ENCODE measurements around the gene HOXA10. TPM values are rescaled to one million over a fixed set of nuclear protein-coding genes. Genes with fewer than 3 reads are reported as not detected.
A peak's percentile ranks its signal among the peaks of the same experiment; 100 is the strongest.

Gene HOXA10
- total RNA-seq, 1 experiment from 2014 or later = not detected

GRCh38 chr7:27148756-27149641 is 25.1 kb downstream of the HOXA10 start:
- Histone ChIP-seq H3K4me3 (peak overlapping the region; percentile 45; the same call in 1 of the 2 replicates), H3K79me2 (ENCODE audit: low read depth) (no peaks in the 10 kb centered on the region), H3K4me2 (peak overlapping the region; percentile 70), H3K9me3 (ENCODE audit: insufficient read depth, low read depth) (no peaks in the 10 kb centered on the region), H3K4me1 (replicated peaks; ENCODE audit: insufficient read depth) (0 out of 2 replicates have a peak, but pooled peaks cover 11% of the 10 kb centered on the region), H2AFZ (no peak overlapping the region), H3K27me3 (ENCODE audit: insufficient read depth, low read depth) (no peaks in the 10 kb centered on the region), H4K20me1 (ENCODE audit: insufficient read depth) (no peaks in the 10 kb centered on the region), H3K27ac (no peak overlapping the region), H3K9me2 (ENCODE audit: insufficient read depth) (no peaks in the 10 kb centered on the region), H3F3A (ENCODE audit: insufficient read depth, low read depth) (0 out of 2 replicates have a peak, but pooled peaks cover 4% of the 10 kb centered on the region), H3K36me3 (ENCODE audit: low read depth) (no peaks in the 10 kb centered on the region)
- ChIA-PET POLR2A (ENCODE audit: unreplicated experiment) (interaction anchor here (0.6 kb wide), 1 partner anchor 561 kb away, joined by 3 read pairs; no protein-coding TSS in a partner anchor), CTCF (no interaction called here)
- no peak for DNase-seq
- TF ChIP-seq EZH2 (IDR thresholded peaks at IDR 0.05; ENCODE audit: low read depth) (no peak), CTCF (conservative IDR thresholded peaks at IDR 0.05) (no peak)
- no TSS peak for BruUV-seq (replicated peaks)
- intact Hi-C loops (cut with micrococcal nuclease; ENCODE audit: unreplicated experiment) = no loop called here

GRCh38 chr7:27148031-27148755 is 25.9 kb downstream of the HOXA10 start:
- Histone ChIP-seq H3K4me2 (peak overlapping the region; percentile 55), H3K9me2 (ENCODE audit: insufficient read depth) (no peaks in the 10 kb centered on the region), H3K36me3 (ENCODE audit: low read depth) (no peaks in the 10 kb centered on the region), H4K20me1 (ENCODE audit: insufficient read depth) (no peaks in the 10 kb centered on the region), H3K27ac (no peak overlapping the region), H2AFZ (peak overlapping the region; percentile 73), H3K27me3 (ENCODE audit: insufficient read depth, low read depth) (no peaks in the 10 kb centered on the region), H3K9me3 (ENCODE audit: insufficient read depth, low read depth) (no peaks in the 10 kb centered on the region), H3F3A (ENCODE audit: insufficient read depth, low read depth) (0 out of 2 replicates have a peak, but pooled peaks cover 4% of the 10 kb centered on the region), H3K4me3 (peak overlapping the region; percentile 35; the same call in 1 of the 2 replicates), H3K79me2 (ENCODE audit: low read depth) (no peaks in the 10 kb centered on the region), H3K4me1 (replicated peaks; ENCODE audit: insufficient read depth) (0 out of 2 replicates have a peak, but pooled peaks cover 11% of the 10 kb centered on the region)
- intact Hi-C loops (cut with micrococcal nuclease; ENCODE audit: unreplicated experiment) = no loop called here
- peak in 1 of 2 experiments; percentile 41 for DNase-seq
- ChIA-PET CTCF (no interaction called here), POLR2A (ENCODE audit: unreplicated experiment) (interaction anchor here (0.6 kb wide), 1 partner anchor 562 kb away, joined by 3 read pairs; no protein-coding TSS in a partner anchor)
- TF ChIP-seq CTCF (conservative IDR thresholded peaks at IDR 0.05) (no peak), EZH2 (IDR thresholded peaks at IDR 0.05; ENCODE audit: low read depth) (no peak)
- no TSS peak for BruUV-seq (replicated peaks)

- no peak for TF ChIP-seq EZH2 (IDR thresholded peaks at IDR 0.05; ENCODE audit: low read depth)
Observed at GRCh38 chr7:27147199-27148030, 26.7 kb downstream of the HOXA10 start, which contains the start of gene HOXA6. Gene HOXA6, minus strand, starts transcription at chr7:27147774. Its CDS starts 25 bp downstream, at chr7:27147749.

More at GRCh38 chr7:27147199-27148030, 26.7 kb downstream of the HOXA10 start, which contains the start of gene HOXA6:
- Histone ChIP-seq H3K79me2 (ENCODE audit: low read depth) (no peaks in the 10 kb centered on the region), H3K36me3 (ENCODE audit: low read depth) (no peaks in the 10 kb centered on the region), H3K9me2 (ENCODE audit: insufficient read depth) (no peaks in the 10 kb centered on the region), H3K4me3 (peak within 1 kb of the TSS; percentile 35; the same call in 1 of the 2 replicates), H3K27me3 (ENCODE audit: insufficient read depth, low read depth) (no peaks in the 10 kb centered on the region), H3K27ac (no peak within 1 kb of the TSS), H3F3A (ENCODE audit: insufficient read depth, low read depth) (0 out of 2 replicates have a peak, but pooled peaks cover 4% of the 10 kb centered on the region), H3K4me2 (peak within 1 kb of the TSS; percentile 55), H3K9me3 (ENCODE audit: insufficient read depth, low read depth) (no peaks in the 10 kb centered on the region), H2AFZ (peak within 1 kb of the TSS; percentile 73), H3K4me1 (replicated peaks; ENCODE audit: insufficient read depth) (0 out of 2 replicates have a peak, but pooled peaks cover 11% of the 10 kb centered on the region), H4K20me1 (ENCODE audit: insufficient read depth) (no peaks in the 10 kb centered on the region)
- peak; percentile 36 to 48 for DNase-seq
- ChIA-PET CTCF (no interaction called here), POLR2A (ENCODE audit: unreplicated experiment) (no interaction called here)
- BruUV-seq (replicated peaks) = no TSS peak
- intact Hi-C loops (cut with micrococcal nuclease; ENCODE audit: unreplicated experiment) = no loop called here
